Adrenal gland (tissue), 12 donors: ENCODE data around the gene DKK3. TPM values are rescaled to one million over a fixed set of nuclear protein-coding genes. Genes with fewer than 3 reads are reported as not detected.

Experiments
- DNase-seq, 7 donors: peaks; one replicate each; pipeline ENCODE4 v3.0.0-alpha.2; 2019 to 2020
- H3K27ac ChIP-seq, 5 donors: fragments of 200-600 bp; sonication (generic) in 4 of 5; 1 replicate in 3 of 5; 2 replicates in 2 of 5; pipeline versions ENCODE4 v1.5.1 to v1.8.0; 2016 to 2020; ENCODE audit warnings: mild to moderate bottlenecking in 1 of 5
- H3K27me3 ChIP-seq: fragments of 200-600 bp; 2 replicates; pipeline ENCODE4 v1.8.0; 2021
- H3K36me3 ChIP-seq, 2 donors: fragments of 200-600 bp; replicated peaks in 1 of 2; 1 replicate in 1 of 2; 2 replicates in 1 of 2; pipeline versions ENCODE4 v1.5.1 to v1.8.0; 2018 to 2022
- H3K4me1 ChIP-seq, 2 donors: fragments of 200-600 bp; replicated peaks in 1 of 2; 1 replicate in 1 of 2; 2 replicates in 1 of 2; pipeline versions ENCODE4 v1.5.1 to v1.8.0; 2018 to 2021
- H3K4me3 ChIP-seq, 4 donors: fragments of 200-600 bp; sonication (generic) in 3 of 4; one replicate each; pipeline ENCODE4 v1.5.1; 2016 to 2018
- H3K9me3 ChIP-seq, 3 donors: fragments of 200-600 bp; sonication (generic) in 1 of 3; replicated peaks in 1 of 3; 1 replicate in 2 of 3; 2 replicates in 1 of 3; pipeline versions ENCODE4 v1.5.1 to v1.8.0; 2016 to 2021
- CTCF ChIP-seq, 6 experiments: fragments of 450-650 bp in 4 of 6; fragments of 200-600 bp in 2 of 6; sonication (generic) in 1 of 6; IDR thresholded peaks; 1 replicate in 5 of 6; 2 replicates in 1 of 6; pipeline versions ENCODE4 v1.5.1 to v1.8.0; 2016 to 2021; ENCODE audit warnings: antibody characterized with exemption in 6 of 6, mild to moderate bottlenecking in 2 of 6, moderate library complexity in 1 of 6
- POLR2A ChIP-seq, 2 donors: fragments of 450-650 bp; IDR thresholded peaks; one replicate each; pipeline ENCODE4 v1.6.1; 2017; ENCODE audit warnings: antibody characterized with exemption in 2 of 2, mild to moderate bottlenecking in 2 of 2, moderate library complexity in 1 of 2
- WGBS, 4 donors: extraction: QIAGEN DNeasy Blood & Tissue Kit in 2 of 4; methylation state at CpG; one replicate each; pipeline versions ENCODE4 v1.1.5 to v1.1.7; 2013 to 2017; 5-methylcytosine and 5-hydroxymethylcytosine counted together
- intact Hi-C, 2 donors: fragments of 100-400 bp; cut with DNase I; formaldehyde crosslinking; loops; one replicate each; pipeline versions ENCODE4 v1.14.1 to v1.15.0; 2022 to 2023
- polyA plus RNA-seq, 3 donors: library from polyadenylated mRNA; stranded (reverse); fragments of 200-250 nt in 2 of 3; fragments of 350-450 nt in 1 of 3; fragmentation: Illumina TruSeq in 1 of 3; extraction: RNeasy Lipid Tissue Mini Kit (QIAGEN cat#74804) in 1 of 3; gene quantifications; one replicate each; pipeline ENCODE4 v1.2.3, GENCODE V29; 2013 to 2014
- total RNA-seq, 9 donors: library from RNA; depleted of rRNA in 4 of 9; stranded (reverse); fragments of >200 nt in 4 of 9; fragments of 120-200 nt in 1 of 9; fragmentation: NEBNext Ultra II Directional in 1 of 9; extraction: Animal tissue kit (Norgen Biotek cat#: 25700) in 1 of 9; gene quantifications; one replicate each; pipeline versions ENCODE4 v1.1.0 to v1.2.4, GENCODE V29; 2013 to 2023
- donor health status: healthy with polysubstance abuse.
- donor health status: Bipolar disorder and iron deficiency.
- donor health status: DM: yes; HTN: yes; CAD: no.
- donor health status: DM: no; HTN: no; CAD: no.
- donor health status: DM: no; HTN: no; CAD: no.
- donor health status: DM: yes; HTN: yes; CAD: no.

Gene DKK3
- total and polyA plus RNA-seq, 12 donors = 19.7 to 330 (median 103) TPM

DNA sequence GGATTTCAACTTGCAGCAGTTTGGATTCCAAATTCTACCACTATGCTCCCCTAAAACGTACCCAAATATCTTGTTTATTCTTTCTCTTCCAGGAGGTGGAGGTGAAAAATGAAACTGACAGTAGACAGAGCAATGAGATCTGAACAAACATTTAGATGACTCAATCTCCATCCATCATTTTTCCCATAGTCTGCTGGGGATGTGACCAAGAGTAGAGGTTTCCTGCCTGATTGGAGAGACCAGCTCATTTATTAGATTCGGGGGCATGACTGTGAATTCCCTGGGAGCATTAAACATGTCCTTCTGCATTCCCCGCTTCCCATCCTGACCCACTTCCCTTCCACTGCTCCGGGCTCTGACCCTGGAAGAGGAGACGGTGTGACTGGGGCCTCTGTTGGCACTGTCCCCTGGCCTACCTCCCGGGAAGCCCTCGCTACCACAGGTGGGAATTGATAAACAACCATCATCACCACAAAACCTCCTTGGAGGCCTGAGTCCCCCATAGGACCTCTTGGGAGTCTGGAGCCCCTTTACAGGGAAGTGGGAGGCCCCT lies 20.3 kb downstream of the DKK3 start:
- TF ChIP-seq POLR2A (IDR thresholded peaks at IDR 0.05) (no peak), CTCF (IDR thresholded peaks at IDR 0.05) (no peak)
- H3K36me3 ChIP-seq = no peaks in the 10 kb centered on the region
- no peaks in the 10 kb centered on the region for H3K9me3 ChIP-seq
- no peak overlapping the region for H3K4me3 ChIP-seq
- WGBS, 4 donors = 51 to 67% (median 61%) methylated on average over 2 to 7 of the region's 7 CpGs
- peak in 2 of 7 donors; percentile 15 to 41 for DNase-seq
- no peaks in the 10 kb centered on the region for H3K27me3 ChIP-seq
- H3K27ac ChIP-seq = peak overlapping the region in 2 of 5 donors; percentile 51 to 71
- peaks cover 0 to 14% of the 10 kb centered on the region in 2 donors for H3K4me1 ChIP-seq
- intact Hi-C loops = loop anchor here in 1 of 2 donors (10.0 kb wide), 1 partner anchor 47 kb away; no protein-coding TSS in a partner anchor

DNA sequence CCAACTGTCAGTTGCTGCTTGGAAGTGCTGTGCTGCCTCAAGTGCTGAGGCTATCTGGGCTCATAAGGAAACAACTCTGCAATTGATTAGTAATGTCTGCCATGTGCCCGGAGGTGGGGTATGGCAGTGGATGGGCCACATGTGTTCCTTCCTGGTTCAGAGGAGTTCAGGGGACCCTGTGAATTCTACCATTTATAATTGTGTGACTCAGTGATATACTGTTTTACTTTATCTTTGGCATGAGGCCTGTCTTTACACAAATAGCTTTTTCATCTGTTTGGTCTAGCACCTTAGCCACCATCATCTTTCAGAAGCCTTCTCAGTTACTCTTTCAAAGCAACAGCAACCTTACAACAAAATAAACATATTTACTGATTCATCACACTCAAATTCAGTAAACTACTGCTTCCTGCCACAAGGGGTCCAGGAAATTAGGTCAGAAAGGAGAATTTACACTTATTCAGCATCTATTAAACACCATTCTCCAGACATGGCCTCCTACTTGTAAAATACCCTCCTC lies 20.9 kb downstream of the DKK3 start:
- no peaks in the 10 kb centered on the region for H3K36me3 ChIP-seq
- H3K9me3 ChIP-seq = no peaks in the 10 kb centered on the region
- peaks cover 0 to 14% of the 10 kb centered on the region in 2 donors for H3K4me1 ChIP-seq
- TF ChIP-seq POLR2A (IDR thresholded peaks at IDR 0.05) (no peak), CTCF (IDR thresholded peaks at IDR 0.05) (peak in 5 of 6 experiments; percentile 20 to 50 (median 39))
- DNase-seq = peak in 1 of 7 donors; percentile 7
- intact Hi-C loops = loop anchor here in 1 of 2 donors (10.0 kb wide), 1 partner anchor 47 kb away; no protein-coding TSS in a partner anchor
- 75 to 92% (median 87%) methylated on average over 1 of the region's 1 CpG for WGBS, 4 donors
- H3K4me3 ChIP-seq = no peak overlapping the region
- H3K27ac ChIP-seq = peak overlapping the region in 2 of 5 donors; percentile 4 to 71
- no peaks in the 10 kb centered on the region for H3K27me3 ChIP-seq

DNA sequence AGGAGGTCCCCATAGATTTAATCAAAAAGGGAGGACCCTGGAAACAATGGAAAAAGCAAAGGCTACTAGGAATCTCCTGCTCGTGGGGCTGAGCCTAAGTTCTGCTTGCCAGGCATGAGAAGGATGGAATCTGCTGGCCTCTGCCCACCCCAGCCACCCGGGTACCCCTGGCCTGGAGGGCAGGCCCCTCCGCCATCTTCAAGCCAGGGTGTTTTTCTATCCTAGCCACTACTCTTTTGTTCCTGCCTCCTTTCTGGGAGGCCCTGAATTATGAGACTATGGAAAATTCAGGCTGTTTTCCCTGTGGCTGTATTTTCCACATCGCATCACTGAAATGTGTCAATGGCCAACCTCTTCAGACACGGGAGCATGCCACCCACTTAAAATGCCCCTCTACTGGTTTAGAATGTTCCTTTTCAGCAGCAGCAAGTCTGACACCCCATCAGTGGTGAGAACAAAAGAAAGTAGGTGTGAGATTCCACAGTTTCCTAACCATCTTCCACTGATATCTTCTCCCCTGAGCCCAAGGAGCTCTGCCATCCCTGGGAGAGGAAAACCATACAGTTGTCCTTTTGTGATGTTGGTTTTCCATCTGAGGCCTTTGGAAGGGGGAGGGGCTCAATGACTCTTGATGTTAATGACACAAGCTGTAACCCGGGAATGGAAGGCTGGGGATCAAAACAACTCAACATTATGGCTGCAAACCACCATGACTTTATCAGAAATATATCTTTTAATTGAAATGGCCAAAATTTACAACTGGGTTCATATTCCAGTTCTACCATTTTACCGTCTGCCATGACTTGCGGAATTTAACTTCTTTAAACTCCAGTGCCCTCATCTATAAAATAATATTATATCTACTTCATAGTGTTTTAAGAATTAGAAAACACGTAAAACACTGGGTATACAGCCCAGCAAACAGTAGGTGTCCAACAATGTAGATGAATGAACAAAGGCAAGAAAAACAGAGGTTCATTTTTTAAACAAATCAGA lies 22.2 kb downstream of the DKK3 start:
- Histone ChIP-seq H3K27me3 (no peaks in the 10 kb centered on the region), H3K36me3 (no peaks in the 10 kb centered on the region), H3K9me3 (no peaks in the 10 kb centered on the region), H3K27ac (peak overlapping the region in 2 of 5 donors; percentile 10 to 73), H3K4me3 (no peak overlapping the region), H3K4me1 (peaks cover 0 to 14% of the 10 kb centered on the region in 2 donors)
- intact Hi-C loops = loop anchor here in 1 of 2 donors (10.0 kb wide), 1 partner anchor 49 kb away; no protein-coding TSS in a partner anchor
- TF ChIP-seq CTCF (IDR thresholded peaks at IDR 0.05) (no peak), POLR2A (IDR thresholded peaks at IDR 0.05) (no peak)
- peak in 2 of 7 donors; percentile 3 to 42 for DNase-seq
- 84 to 90% (median 86%) methylated on average over 9 of the region's 9 CpGs for WGBS, 4 donors
